ENCODE measurements around the gene PCSK4. TPM values are rescaled to one million over a fixed set of nuclear protein-coding genes. Genes with fewer than 3 reads are reported as not detected.
A peak's percentile ranks its signal among the peaks of the same experiment; 100 is the strongest.
"Not testable (repeated sequence)": the region's sequence is repeated elsewhere in the genome, so short reads cannot be mapped to it uniquely, and the experiment has no call there.

The PCSK4 gene
- total and polyA plus RNA-seq, 9 donors = 0.83 to 9.4 (median 1.9) TPM; not detected in 1

DNA sequence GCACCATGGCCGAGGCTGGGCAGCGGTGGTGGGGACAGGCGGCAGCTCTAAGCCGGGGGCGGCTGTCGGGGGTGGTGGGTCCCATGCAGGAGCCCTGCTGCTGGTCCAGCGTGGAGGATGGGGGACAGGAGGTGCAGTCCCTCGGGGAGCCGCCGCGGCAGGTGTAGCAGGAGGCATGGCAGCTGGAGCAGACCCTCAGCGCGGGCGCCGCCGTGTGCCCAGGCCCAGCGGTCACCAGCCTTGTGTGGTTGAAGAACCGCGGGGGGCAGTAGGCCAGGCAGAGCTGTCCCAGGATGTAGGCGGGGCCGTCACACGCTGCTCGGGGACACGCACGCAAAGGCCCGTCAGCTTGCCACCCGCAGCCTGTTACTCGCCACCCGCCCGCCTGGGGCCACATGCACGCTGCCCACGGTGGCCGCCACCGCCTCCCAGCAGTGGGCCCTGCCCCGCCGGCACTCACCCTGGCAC is 8.2 kb downstream of the PCSK4 start:
- TF ChIP-seq EP300 (IDR thresholded peaks at IDR 0.05) = no peak
- no peak for TF ChIP-seq CTCF (IDR thresholded peaks at IDR 0.05)
- TF ChIP-seq POLR2A (IDR thresholded peaks at IDR 0.05) = no peak
- peak in 2 of 5 donors; percentile 21 to 31 for DNase-seq
- H3K4me3 ChIP-seq = no peak overlapping the region
- peaks cover 4% of the 10 kb centered on the region for H3K4me1 ChIP-seq (ENCODE audit: insufficient read depth)
- no peak overlapping the region for H3K27ac ChIP-seq
- H3K27me3 ChIP-seq = no peaks in the 10 kb centered on the region
- intact Hi-C loops (cut with DNase I) = no loop called here
- no peaks in the 10 kb centered on the region for H3K9me3 ChIP-seq
- WGBS, 3 donors = 88 to 92% (median 89%) methylated on average over 32 to 36 of the region's 36 CpGs
- no peaks in the 10 kb centered on the region for H3K36me3 ChIP-seq

- TF ChIP-seq POLR2A (IDR thresholded peaks at IDR 0.05) (no peak), EP300 (IDR thresholded peaks at IDR 0.05) (no peak), CTCF (IDR thresholded peaks at IDR 0.05) (no peak)
- 82 to 86% (median 85%) methylated on average over 23 to 26 of the region's 26 CpGs for WGBS, 3 donors
- peak in 1 of 5 donors; percentile 21 for DNase-seq
- intact Hi-C loops (cut with DNase I) = no loop called here
- no peaks in the 10 kb centered on the region for H3K9me3 ChIP-seq
- H3K27me3 ChIP-seq = no peaks in the 10 kb centered on the region
- no peak overlapping the region for H3K27ac ChIP-seq
- peaks cover 4% of the 10 kb centered on the region for H3K4me1 ChIP-seq (ENCODE audit: insufficient read depth)
- H3K4me3 ChIP-seq = no peak overlapping the region
- H3K36me3 ChIP-seq = no peaks in the 10 kb centered on the region
Measured at GRCh38 chr19:1481224-1481892, 8.8 kb downstream of the PCSK4 start.

DNA sequence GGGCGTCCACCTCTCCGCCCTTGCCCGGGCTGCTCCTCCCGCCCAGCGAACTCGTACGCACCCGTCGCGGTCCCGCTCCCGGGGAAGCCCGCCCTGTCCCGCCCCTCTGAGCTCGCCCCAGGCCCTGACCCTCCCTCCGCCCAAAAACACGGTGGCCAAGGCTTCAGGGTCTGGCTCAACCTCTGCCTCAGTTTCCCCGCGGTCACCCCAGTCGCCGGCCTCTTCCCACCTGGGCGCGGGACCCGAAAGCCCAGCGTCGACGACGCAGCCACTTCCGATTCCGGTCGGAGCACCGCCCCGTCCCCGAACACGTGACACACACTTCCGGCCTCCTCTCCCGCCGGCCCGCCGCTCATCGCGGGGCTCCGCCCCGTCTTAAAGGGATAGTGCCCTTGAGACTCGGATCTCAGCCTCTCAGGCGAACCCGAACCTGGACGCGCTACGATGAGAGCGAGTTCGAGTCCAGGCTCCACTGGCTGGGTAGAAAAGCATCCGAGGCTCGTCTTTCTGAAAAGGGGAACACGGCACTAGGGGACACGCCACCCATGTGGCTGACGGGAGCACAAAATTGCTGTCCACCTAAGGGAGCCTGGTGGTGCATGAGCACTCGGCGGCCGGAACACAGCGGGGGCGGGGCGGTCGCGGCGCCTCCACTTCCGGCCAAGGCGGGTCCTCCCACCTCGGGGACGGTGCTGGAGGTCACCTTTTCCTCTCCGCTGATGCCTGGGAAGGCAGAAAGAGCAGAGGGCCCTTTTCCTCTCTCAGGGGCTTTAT is 11.0 kb downstream of the PCSK4 start, which contains the start of gene C19orf25:
Gene C19orf25, minus strand, starts transcription at position 282 of the 774 bp plus-strand sequence. CDS start 312 bp downstream, outside the sequence.
- DNase-seq = peak; percentile 91 to 95 (median 93)
- 0 to 1% (median 0%) methylated on average over 56 to 71 of the region's 71 CpGs for WGBS, 3 donors

DNA sequence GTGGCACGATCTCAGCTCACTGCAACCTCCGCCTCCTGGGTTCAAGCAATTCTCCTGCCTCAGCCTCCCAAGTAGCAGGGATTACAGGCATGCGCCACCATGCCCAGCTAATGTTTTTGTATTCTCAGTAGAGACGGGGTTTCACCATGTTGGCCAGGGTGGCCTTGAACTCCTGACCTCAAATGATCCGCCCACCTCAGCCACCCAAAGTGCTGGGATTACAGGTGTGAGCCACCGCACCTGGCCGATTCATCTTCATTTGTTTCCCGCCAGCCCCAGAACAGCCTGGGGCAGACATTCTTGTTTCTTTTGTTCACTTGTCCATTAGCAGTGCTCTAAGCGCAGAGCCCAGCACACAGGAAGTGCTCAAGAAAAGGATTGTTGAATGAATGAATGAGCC is 13.1 kb downstream of the PCSK4 start:
- H3K27me3 ChIP-seq; intact Hi-C loops (cut with DNase I); H3K4me1 ChIP-seq (ENCODE audit: insufficient read depth); H3K9me3 ChIP-seq; H3K4me3 ChIP-seq; H3K27ac ChIP-seq; H3K36me3 ChIP-seq: not testable (repeated sequence)
- DNase-seq = peak in 1 of 5 donors; percentile 23
- WGBS, 3 donors = 85 to 92% (median 86%) methylated on average over 9 of the region's 9 CpGs

More for the DNA sequence above, 11.0 kb downstream of the PCSK4 start, which contains the start of gene C19orf25:
- Histone ChIP-seq H3K27me3 (no peaks in the 10 kb centered on the region), H3K4me3 (peak within 1 kb of the TSS; percentile 100), H3K4me1 (ENCODE audit: insufficient read depth) (peaks cover 4% of the 10 kb centered on the region), H3K9me3 (no peaks in the 10 kb centered on the region), H3K36me3 (no peaks in the 10 kb centered on the region), H3K27ac (no peak within 1 kb of the TSS)
- peak; percentile 71 for TF ChIP-seq POLR2A (IDR thresholded peaks at IDR 0.05)
- TF ChIP-seq EP300 (IDR thresholded peaks at IDR 0.05) = no peak
- TF ChIP-seq CTCF (IDR thresholded peaks at IDR 0.05) = no peak
- intact Hi-C loops (cut with DNase I) = no loop called here
